ENCODE measurements around the gene TENM4. TPM values are rescaled to one million over a fixed set of nuclear protein-coding genes. Genes with fewer than 3 reads are reported as not detected.

Gene TENM4
- total and polyA plus RNA-seq, 2 experiments from 2014 or later: 19.0 to 105 TPM

- DNase-seq (ENCODE audit: low read depth in 1 of 2, low spot score in 1 of 2): no peak
- Histone ChIP-seq H3K9me3 (ENCODE audit: low read depth) (no peaks in the 10 kb centered on the region), H3K4me1 (ENCODE audit: low read depth) (peaks cover 4% of the 10 kb centered on the region), H3K36me3 (no peaks in the 10 kb centered on the region), H3K27me3 (no peaks in the 10 kb centered on the region), H3K4me3 (no peak overlapping the region), H3K27ac (no peak overlapping the region)
- no peak for TF ChIP-seq CTCF (IDR thresholded peaks at IDR 0.05; ENCODE audit: low read depth, low read length)
Observed at GRCh38 chr11:79296141-79296540, 144.7 kb downstream of the TENM4 start.

GRCh38 chr11:79294845-79295731 is 145.7 kb downstream of the TENM4 start:
- H3K27ac ChIP-seq: no peak overlapping the region
- no peaks in the 10 kb centered on the region for H3K27me3 ChIP-seq
- H3K4me1 ChIP-seq (ENCODE audit: low read depth): peaks cover 4% of the 10 kb centered on the region
- no peak for TF ChIP-seq CTCF (IDR thresholded peaks at IDR 0.05; ENCODE audit: low read depth, low read length)
- H3K4me3 ChIP-seq: no peak overlapping the region
- H3K36me3 ChIP-seq: no peaks in the 10 kb centered on the region
- H3K9me3 ChIP-seq (ENCODE audit: low read depth): no peaks in the 10 kb centered on the region
- no peak for DNase-seq (ENCODE audit: low read depth in 1 of 2, low spot score in 1 of 2)

GRCh38 chr11:79291948-79292347 is 148.9 kb downstream of the TENM4 start:
- no peaks in the 10 kb centered on the region for H3K9me3 ChIP-seq (ENCODE audit: low read depth)
- H3K27ac ChIP-seq: no peak overlapping the region
- H3K27me3 ChIP-seq: no peaks in the 10 kb centered on the region
- H3K36me3 ChIP-seq: no peaks in the 10 kb centered on the region
- DNase-seq (ENCODE audit: low read depth in 1 of 2, low spot score in 1 of 2): no peak
- TF ChIP-seq CTCF (IDR thresholded peaks at IDR 0.05; ENCODE audit: low read depth, low read length): no peak
- H3K4me3 ChIP-seq: no peak overlapping the region
- H3K4me1 ChIP-seq (ENCODE audit: low read depth): peaks cover 4% of the 10 kb centered on the region

GRCh38 chr11:79290761-79291160 is 150.1 kb downstream of the TENM4 start:
- Histone ChIP-seq H3K36me3 (no peaks in the 10 kb centered on the region), H3K27me3 (no peaks in the 10 kb centered on the region)

GRCh38 chr11:79287952-79288351 is 152.9 kb downstream of the TENM4 start:
- H3K36me3 ChIP-seq: no peaks in the 10 kb centered on the region
- TF ChIP-seq CTCF (IDR thresholded peaks at IDR 0.05; ENCODE audit: low read depth, low read length): no peak
- H3K9me3 ChIP-seq (ENCODE audit: low read depth): no peaks in the 10 kb centered on the region

More at GRCh38 chr11:79290761-79291160, 150.1 kb downstream of the TENM4 start:
- no peak for DNase-seq (ENCODE audit: low read depth in 1 of 2, low spot score in 1 of 2)
- TF ChIP-seq CTCF (IDR thresholded peaks at IDR 0.05; ENCODE audit: low read depth, low read length): no peak
- H3K9me3 ChIP-seq (ENCODE audit: low read depth): no peaks in the 10 kb centered on the region
- H3K4me1 ChIP-seq (ENCODE audit: low read depth): peaks cover 4% of the 10 kb centered on the region
- no peak overlapping the region for H3K4me3 ChIP-seq
- H3K27ac ChIP-seq: no peak overlapping the region

More at GRCh38 chr11:79287952-79288351, 152.9 kb downstream of the TENM4 start:
- Histone ChIP-seq H3K27ac (no peak overlapping the region), H3K4me3 (no peak overlapping the region), H3K4me1 (ENCODE audit: low read depth) (no peaks in the 10 kb centered on the region), H3K27me3 (no peaks in the 10 kb centered on the region)
- DNase-seq (ENCODE audit: low read depth in 1 of 2, low spot score in 1 of 2): peak in 1 of 2 donors; percentile 44

Data from cardiac muscle cell (in vitro differentiated cells and primary cell).